Lower lobe of right lung (tissue), 2 donors: ENCODE results near the gene COL11A2. TPM values are rescaled to one million over a fixed set of nuclear protein-coding genes. Genes with fewer than 3 reads are reported as not detected.
"Not testable (repeated sequence)": the region's sequence is repeated elsewhere in the genome, so short reads cannot be mapped to it uniquely, and the experiment has no call there.

Source experiments
- ATAC-seq, 2 donors: fragments of 200-7000 bp; cut with Tn5 transposase; one replicate each; pipeline ENCODE4 v1.9.1; 2020 to 2022; ENCODE audit warnings: mild to moderate bottlenecking in 2 of 2, moderate library complexity in 2 of 2
- DNase-seq: peaks from one replicate; pipeline ENCODE4 v3.0.0-alpha.2; 2020
- H3K27ac ChIP-seq: fragments of 200-600 bp; one replicate; pipeline ENCODE4 v1.8.0; 2022
- H3K27me3 ChIP-seq: fragments of 200-600 bp; one replicate; pipeline ENCODE4 v1.8.0; 2022; ENCODE audit warnings: low read depth
- H3K36me3 ChIP-seq: fragments of 200-600 bp; one replicate; pipeline ENCODE4 v1.8.0; 2022; ENCODE audit warnings: mild to moderate bottlenecking
- H3K4me1 ChIP-seq: fragments of 200-600 bp; one replicate; pipeline ENCODE4 v1.8.0; 2022
- H3K4me3 ChIP-seq: fragments of 200-600 bp; one replicate; pipeline ENCODE4 v1.8.0; 2022; ENCODE audit warnings: mild to moderate bottlenecking
- H3K9me3 ChIP-seq: fragments of 200-600 bp; one replicate; pipeline ENCODE4 v1.8.0; 2022
- intact Hi-C: fragments of 100-400 bp; cut with DNase I; formaldehyde crosslinking; loops from one replicate; pipeline ENCODE4 v1.11.0; 2022
- total RNA-seq: library from RNA; stranded (reverse); fragmentation: NEBNext Ultra II Directional; extraction: Animal tissue kit (Norgen Biotek cat#: 25700); gene quantifications from one replicate; pipeline ENCODE4 v1.2.1, GENCODE V29; 2021
- TF ChIP-seq, protein P1 (sequence below): fragments of 200-600 bp; IDR thresholded peaks from one replicate; pipeline ENCODE4 v1.8.0; 2022; ENCODE audit warnings: antibody characterized with exemption, mild to moderate bottlenecking
- donor health status: DM: no; HTN: yes; CAD: no; lungs with severe emphysema.

The COL11A2 gene
- total RNA-seq, 1 donor from 2014 or later: 0.77 TPM

DNA sequence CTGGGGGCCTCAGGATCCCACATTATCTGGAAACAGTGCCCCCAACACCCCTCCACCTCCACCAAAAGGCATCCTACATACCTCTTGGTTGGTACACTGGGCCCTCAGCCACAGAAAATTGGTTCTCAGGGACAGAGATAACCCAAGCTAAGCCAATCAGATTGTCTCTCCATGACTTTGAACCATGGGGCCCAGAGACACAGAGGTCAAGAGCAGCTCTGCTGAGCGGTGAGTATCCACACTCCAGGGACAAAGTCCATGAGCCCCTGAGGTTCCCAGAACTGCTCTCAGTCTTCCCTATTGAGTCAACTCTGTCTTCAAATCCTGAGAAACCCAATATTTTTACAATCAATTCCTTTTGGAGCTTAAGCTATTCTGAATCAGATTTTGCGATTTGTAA, 35.3 kb downstream of the COL11A2 start:
- no peak overlapping the region for H3K4me3 ChIP-seq
- peaks cover 14% of the 10 kb centered on the region for H3K4me1 ChIP-seq
- intact Hi-C loops: no loop called here
- ATAC-seq: no peak
- no peaks in the 10 kb centered on the region for H3K36me3 ChIP-seq
- peaks cover 7% of the 10 kb centered on the region for H3K9me3 ChIP-seq
- peaks cover 3% of the 10 kb centered on the region for H3K27me3 ChIP-seq
- H3K27ac ChIP-seq: no peak overlapping the region
- TF ChIP-seq, protein P1, sequence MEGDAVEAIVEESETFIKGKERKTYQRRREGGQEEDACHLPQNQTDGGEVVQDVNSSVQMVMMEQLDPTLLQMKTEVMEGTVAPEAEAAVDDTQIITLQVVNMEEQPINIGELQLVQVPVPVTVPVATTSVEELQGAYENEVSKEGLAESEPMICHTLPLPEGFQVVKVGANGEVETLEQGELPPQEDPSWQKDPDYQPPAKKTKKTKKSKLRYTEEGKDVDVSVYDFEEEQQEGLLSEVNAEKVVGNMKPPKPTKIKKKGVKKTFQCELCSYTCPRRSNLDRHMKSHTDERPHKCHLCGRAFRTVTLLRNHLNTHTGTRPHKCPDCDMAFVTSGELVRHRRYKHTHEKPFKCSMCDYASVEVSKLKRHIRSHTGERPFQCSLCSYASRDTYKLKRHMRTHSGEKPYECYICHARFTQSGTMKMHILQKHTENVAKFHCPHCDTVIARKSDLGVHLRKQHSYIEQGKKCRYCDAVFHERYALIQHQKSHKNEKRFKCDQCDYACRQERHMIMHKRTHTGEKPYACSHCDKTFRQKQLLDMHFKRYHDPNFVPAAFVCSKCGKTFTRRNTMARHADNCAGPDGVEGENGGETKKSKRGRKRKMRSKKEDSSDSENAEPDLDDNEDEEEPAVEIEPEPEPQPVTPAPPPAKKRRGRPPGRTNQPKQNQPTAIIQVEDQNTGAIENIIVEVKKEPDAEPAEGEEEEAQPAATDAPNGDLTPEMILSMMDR: no peak
- no peak for DNase-seq

DNA sequence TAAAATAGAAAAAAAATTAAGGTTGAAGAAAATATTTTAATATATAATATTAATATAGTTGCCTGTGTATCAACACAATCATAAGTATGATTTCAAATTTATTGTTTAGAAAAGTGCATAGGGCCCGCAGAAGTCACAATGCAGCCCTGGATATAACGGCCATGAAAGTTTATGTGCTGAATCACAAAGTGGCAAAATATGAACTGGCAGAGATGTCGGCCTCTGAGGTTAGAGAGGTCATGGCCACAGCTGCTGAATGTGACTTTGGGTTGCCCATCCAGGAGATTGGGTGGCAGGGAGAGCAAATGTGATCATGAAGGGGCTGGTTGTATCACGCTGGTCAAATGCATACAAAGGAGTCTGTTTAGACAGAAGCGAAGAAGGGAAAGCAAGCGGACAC, 35.7 kb downstream of the COL11A2 start:
- H3K27me3 ChIP-seq: peaks cover 3% of the 10 kb centered on the region
- no peak overlapping the region for H3K4me3 ChIP-seq
- no peak overlapping the region for H3K27ac ChIP-seq
- intact Hi-C loops: no loop called here
- no peaks in the 10 kb centered on the region for H3K36me3 ChIP-seq
- peaks cover 10% of the 10 kb centered on the region for H3K4me1 ChIP-seq
- H3K9me3 ChIP-seq: peaks cover 11% of the 10 kb centered on the region
- ATAC-seq (no peak), DNase-seq (no peak)
- TF ChIP-seq, protein P1: no peak

DNA sequence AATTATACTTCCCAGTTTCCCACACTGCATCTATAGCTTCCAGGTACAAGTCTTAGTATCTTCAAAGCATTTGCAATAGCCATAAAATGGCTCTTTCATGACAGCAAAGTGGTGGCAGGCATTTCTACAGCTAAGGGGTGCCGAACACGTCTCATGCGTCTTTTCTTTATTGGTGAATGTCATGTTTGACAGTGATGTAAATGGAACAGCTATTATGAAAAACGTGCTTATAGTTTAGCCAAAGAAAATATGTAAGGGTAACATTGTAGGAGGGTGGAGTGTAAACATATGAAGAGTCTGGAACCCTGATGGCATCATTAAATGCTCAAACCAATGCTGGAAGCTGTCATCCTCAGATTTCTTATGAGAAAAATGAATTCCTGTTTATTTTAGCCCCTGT, 37.9 kb downstream of the COL11A2 start:
- Histone ChIP-seq H3K36me3 (no peaks in the 10 kb centered on the region), H3K4me1 (no peaks in the 10 kb centered on the region), H3K27me3 (peaks cover 3% of the 10 kb centered on the region), H3K27ac (no peak overlapping the region), H3K4me3 (no peak overlapping the region), H3K9me3 (peaks cover 12% of the 10 kb centered on the region)
- intact Hi-C loops: no loop called here
- TF ChIP-seq, protein P1: no peak
- DNase-seq (no peak), ATAC-seq (no peak)

DNA sequence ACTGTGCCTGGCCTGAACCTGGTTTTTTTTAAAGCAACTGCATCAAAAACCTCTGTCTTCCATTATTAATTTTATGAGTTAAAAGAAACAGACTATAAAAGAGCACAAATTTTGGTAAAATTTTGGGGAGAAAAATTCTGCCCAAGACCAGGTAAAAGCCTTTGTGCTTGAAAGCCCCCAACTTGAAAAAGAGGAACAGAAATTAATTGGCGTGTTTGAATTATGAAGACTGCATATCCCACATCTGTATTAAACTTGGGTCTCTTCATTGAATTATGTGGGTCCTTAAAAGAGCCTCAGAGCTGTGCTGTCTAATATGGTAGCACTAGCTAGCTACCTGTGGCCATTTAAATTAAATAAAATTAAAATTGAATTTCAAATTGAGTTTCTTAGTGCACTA, 41.2 kb downstream of the COL11A2 start:
- Histone ChIP-seq H3K9me3 (peaks cover 12% of the 10 kb centered on the region), H3K4me3 (no peak overlapping the region), H3K27ac (no peak overlapping the region), H3K36me3 (no peaks in the 10 kb centered on the region), H3K4me1 (no peaks in the 10 kb centered on the region), H3K27me3 (peaks cover 3% of the 10 kb centered on the region)
- DNase-seq (no peak), ATAC-seq (no peak)
- intact Hi-C loops: no loop called here
- TF ChIP-seq, protein P1: no peak

DNA sequence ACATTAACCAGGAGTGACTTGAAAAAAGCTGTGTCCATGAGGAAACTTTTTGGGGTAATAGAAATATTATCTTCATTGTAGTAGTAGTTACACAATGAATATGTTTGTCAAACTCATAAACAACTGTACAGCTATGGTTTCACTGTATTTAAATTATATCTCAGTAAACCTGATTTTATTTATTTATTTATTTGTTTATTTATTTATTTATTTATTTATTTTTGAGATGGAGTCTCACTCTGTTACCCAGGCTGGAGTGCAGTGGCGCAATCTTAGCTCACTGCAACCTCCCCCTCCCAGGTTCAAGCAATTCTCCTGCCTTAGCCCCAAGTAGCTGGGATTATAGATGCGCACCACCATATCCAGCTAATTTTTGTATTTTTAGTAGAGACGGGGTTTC, 41.7 kb downstream of the COL11A2 start:
- H3K27ac ChIP-seq, H3K27me3 ChIP-seq, ATAC-seq, H3K4me1 ChIP-seq, H3K36me3 ChIP-seq, DNase-seq, intact Hi-C loops, H3K4me3 ChIP-seq: not testable (repeated sequence)
- H3K9me3 ChIP-seq: peaks cover 12% of the 10 kb centered on the region

DNA sequence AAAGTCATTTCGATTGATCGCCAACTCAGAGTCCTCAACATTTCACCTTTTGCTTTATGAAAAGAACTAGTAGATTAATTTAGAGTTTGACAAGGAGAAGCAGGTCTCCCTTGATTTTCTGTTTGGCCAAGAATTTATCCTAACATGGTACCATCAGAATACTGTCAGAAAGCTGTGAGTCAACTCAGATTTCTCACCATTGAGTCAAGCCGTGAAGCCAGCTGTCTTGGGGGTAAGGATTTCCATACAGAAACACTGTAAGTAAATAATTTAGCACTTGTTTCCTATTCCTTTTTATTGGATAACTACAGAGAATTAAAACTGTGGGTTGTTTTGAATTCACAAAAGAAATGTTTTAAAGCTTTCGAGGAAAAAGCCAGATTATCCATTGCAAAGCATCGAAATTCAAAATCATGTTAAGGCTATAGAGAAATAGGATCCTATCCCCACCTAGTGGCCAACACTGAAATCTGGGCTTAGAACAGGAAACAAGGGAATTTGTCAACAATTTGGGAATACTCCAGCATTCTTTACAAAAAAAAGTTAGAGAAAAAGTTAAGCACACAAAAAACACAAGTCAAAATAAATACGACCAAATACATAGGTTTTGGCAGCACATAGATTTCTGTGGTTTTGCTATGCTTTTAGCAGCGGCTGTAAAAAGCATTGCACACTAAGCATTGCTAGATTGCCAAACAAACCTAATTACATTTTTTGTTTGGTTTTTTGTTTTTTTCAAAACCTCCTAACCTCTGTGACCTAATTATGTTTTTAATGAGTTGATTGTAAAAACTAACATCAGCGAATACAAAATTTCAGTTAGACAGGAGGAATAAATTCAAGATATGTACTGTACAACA, 44.2 kb downstream of the COL11A2 start:
- intact Hi-C loops: no loop called here
- H3K4me1 ChIP-seq: no peaks in the 10 kb centered on the region
- no peaks in the 10 kb centered on the region for H3K36me3 ChIP-seq
- no peak overlapping the region for H3K27ac ChIP-seq
- H3K4me3 ChIP-seq: no peak overlapping the region
- no peak for ATAC-seq
- TF ChIP-seq, protein P1: peak; percentile 79
- H3K27me3 ChIP-seq: peaks cover 3% of the 10 kb centered on the region
- DNase-seq: no peak
- H3K9me3 ChIP-seq: peaks cover 12% of the 10 kb centered on the region
